WTC11 (cell line): ENCODE results near the gene KRTAP21-2. TPM values are rescaled to one million over a fixed set of nuclear protein-coding genes. Genes with fewer than 3 reads are reported as not detected.

Experiments used
- ATAC-seq: fragments of 200-7000 bp; cut with Tn5 transposase; 2 replicates; pipeline ENCODE4 v1.10.0; 2021; ENCODE audit warnings: mild to moderate bottlenecking, moderate library complexity
- CTCF ChIA-PET: fragments of 300-600 bp; sonication (Branson Sonifier 250); formaldehyde crosslinking; loops from one replicate; lab custom pipeline; 2021; ENCODE audit warnings: antibody characterized with exemption; lab: Charles Lee
- POLR2A ChIA-PET: fragments of 350-600 bp; sonication (Branson Sonifier 250); formaldehyde crosslinking; loops from one replicate; lab custom pipeline; 2021; ENCODE audit warnings: antibody characterized with exemption; lab: Charles Lee
- DNase-seq: peaks from one replicate; pipeline ENCODE4 v3.0.0; 2021; ENCODE audit warnings: low spot score
- H3K27ac Mint-ChIP-seq: 2 replicates; pipeline ENCODE4 v1.8.0; 2021; ENCODE audit warnings: mixed read lengths
- H3K27me3 Mint-ChIP-seq: 2 replicates; pipeline ENCODE4 v1.8.0; 2021; ENCODE audit warnings: low read depth, mild to moderate bottlenecking, moderate library complexity, mixed read lengths
- H3K36me3 Mint-ChIP-seq: 2 replicates; pipeline ENCODE4 v1.8.0; 2021; ENCODE audit warnings: mixed read lengths
- H3K4me1 Mint-ChIP-seq: 2 replicates; pipeline ENCODE4 v1.8.0; 2022; ENCODE audit warnings: mixed read lengths
- H3K4me3 Mint-ChIP-seq: 2 replicates; pipeline ENCODE4 v1.8.0; 2021; ENCODE audit warnings: mild to moderate bottlenecking, moderate library complexity, mixed read lengths
- H3K9me3 Mint-ChIP-seq: 2 replicates; pipeline ENCODE4 v1.8.0; 2021; ENCODE audit warnings: mixed read lengths
- CREB1 ChIP-seq: sonication (generic); formaldehyde crosslinking; IDR thresholded peaks from 2 replicates; pipeline ENCODE4 v1.8.0; 2023; ENCODE audit warnings: mild to moderate bottlenecking, missing genetic modification reagents
- ELF4 ChIP-seq: sonication (generic); formaldehyde crosslinking; IDR thresholded peaks from 2 replicates; pipeline ENCODE4 v1.8.1; 2022; ENCODE audit warnings: low read depth, mild to moderate bottlenecking, moderate library complexity, missing genetic modification reagents
- FOXK1 ChIP-seq: sonication (generic); formaldehyde crosslinking; IDR thresholded peaks from 2 replicates; pipeline ENCODE4 v1.8.0; 2022; ENCODE audit warnings: mild to moderate bottlenecking, moderate library complexity, missing genetic modification reagents
- IRF1 ChIP-seq: sonication (generic); formaldehyde crosslinking; IDR thresholded peaks from 2 replicates; pipeline ENCODE4 v1.8.0; 2023; ENCODE audit warnings: missing genetic modification reagents
- MXD4 ChIP-seq: fragments of 250-450 bp; sonication (Bioruptor Pico); IDR thresholded peaks from 2 replicates; pipeline ENCODE4 v1.8.0; 2021; ENCODE audit warnings: mild to moderate bottlenecking, moderate library complexity, borderline replicate concordance
- NFATC4 ChIP-seq: fragments of 250-450 bp; sonication (Bioruptor Pico); IDR thresholded peaks from 2 replicates; pipeline ENCODE4 v1.9.0; 2021; ENCODE audit warnings: mild to moderate bottlenecking
- NR3C1 ChIP-seq: sonication (generic); formaldehyde crosslinking; conservative IDR thresholded peaks from 2 replicates; pipeline ENCODE4 v1.8.1; 2023; ENCODE audit warnings: low read depth, mild to moderate bottlenecking, missing genetic modification reagents
- RELA ChIP-seq: sonication (generic); formaldehyde crosslinking; IDR thresholded peaks from 2 replicates; pipeline ENCODE4 v1.8.1; 2022; ENCODE audit warnings: missing genetic modification reagents, mild to moderate bottlenecking, borderline replicate concordance
- RORB ChIP-seq: fragments of 250-450 bp; sonication (Bioruptor Pico); IDR thresholded peaks from 2 replicates; pipeline ENCODE4 v1.9.0; 2021; ENCODE audit warnings: mild to moderate bottlenecking
- TP53 ChIP-seq: sonication (generic); formaldehyde crosslinking; IDR thresholded peaks from 2 replicates; pipeline ENCODE4 v1.8.1; 2023; ENCODE audit warnings: mild to moderate bottlenecking, missing genetic modification reagents
- ZNF138 ChIP-seq: sonication (generic); formaldehyde crosslinking; conservative IDR thresholded peaks from 2 replicates; pipeline ENCODE4 v1.8.1; 2022; ENCODE audit warnings: mild to moderate bottlenecking, moderate library complexity, missing genetic modification reagents
- ZNF263 ChIP-seq: sonication (generic); formaldehyde crosslinking; IDR thresholded peaks from 2 replicates; pipeline ENCODE4 v1.8.1; 2022; ENCODE audit warnings: low read depth, mild to moderate bottlenecking, moderate library complexity, missing genetic modification reagents
- ZNF423 ChIP-seq: fragments of 250-450 bp; sonication (Bioruptor Pico); IDR thresholded peaks from 2 replicates; pipeline ENCODE4 v2.1.2; 2022; ENCODE audit warnings: mild to moderate bottlenecking, moderate library complexity
- total RNA-seq: library from RNA; stranded (reverse); gene quantifications from 3 replicates; pipeline ENCODE4 v1.2.3, GENCODE V29; 2021
- TF ChIP-seq, protein P1 (sequence below): sonication (generic); formaldehyde crosslinking; IDR thresholded peaks from 2 replicates; pipeline ENCODE4 v1.8.0; 2022; ENCODE audit warnings: missing genetic modification reagents
- TF ChIP-seq, protein P2 (sequence below): fragments of 250-450 bp; sonication (Bioruptor Pico); IDR thresholded peaks from 2 replicates; pipeline ENCODE4 v1.9.0; 2021; ENCODE audit warnings: moderate library complexity, mild to moderate bottlenecking, inconsistent platforms, borderline replicate concordance
- TF ChIP-seq, protein P3 (sequence below): sonication (generic); formaldehyde crosslinking; IDR thresholded peaks from 2 replicates; pipeline ENCODE4 v1.8.1; 2023; ENCODE audit warnings: mild to moderate bottlenecking, missing genetic modification reagents, borderline replicate concordance
- TF ChIP-seq, protein P4 (sequence below): fragments of 250-450 bp; sonication (Bioruptor Pico); IDR thresholded peaks from 2 replicates; pipeline ENCODE4 v1.9.0; 2021; ENCODE audit warnings: mild to moderate bottlenecking

KRTAP21-2 gene
- total RNA-seq, 1 experiment from 2014 or later: not detected

DNA sequence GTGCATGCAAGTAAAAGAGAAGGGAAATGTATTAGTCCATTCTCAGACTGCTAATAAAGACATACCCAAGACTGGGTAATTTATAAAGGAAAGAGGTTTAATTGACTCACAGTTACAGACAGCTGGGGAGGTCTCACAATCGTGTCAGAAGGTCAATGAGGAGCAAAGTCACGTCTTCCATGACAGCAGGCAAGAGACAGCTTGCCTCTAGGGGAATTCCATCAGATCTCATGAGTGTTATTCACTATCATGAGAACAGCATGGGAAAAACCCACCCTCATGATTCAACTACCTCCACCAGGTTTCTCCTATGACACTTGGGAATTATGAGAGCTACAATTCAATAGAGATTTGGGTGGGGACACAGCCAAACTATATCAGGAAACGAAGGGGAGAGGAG is 36.6 kb downstream of the KRTAP21-2 start:
- CTCF ChIA-PET: no interaction called here
- H3K36me3 Mint-ChIP-seq: no peaks in the 10 kb centered on the region

GRCh38 chr21:30707409-30707808 is 39.6 kb downstream of the KRTAP21-2 start:
- CTCF ChIA-PET: no interaction called here
- peaks cover 5% of the 10 kb centered on the region for H3K9me3 Mint-ChIP-seq
- ATAC-seq (no peak), DNase-seq (no peak)
- no peak overlapping the region for H3K4me3 Mint-ChIP-seq
- POLR2A ChIA-PET: interaction anchor here (0.6 kb wide), 1 partner anchor 149 kb away, joined by 4 read pairs; no protein-coding TSS in a partner anchor
- no peaks in the 10 kb centered on the region for H3K27me3 Mint-ChIP-seq
- H3K4me1 Mint-ChIP-seq: no peaks in the 10 kb centered on the region
- TF ChIP-seq ZNF138 (CRISPR knock-in tag): no peak
- no peak for TF ChIP-seq NFATC4 (CRISPR knock-in tag)
- TF ChIP-seq, protein P1, sequence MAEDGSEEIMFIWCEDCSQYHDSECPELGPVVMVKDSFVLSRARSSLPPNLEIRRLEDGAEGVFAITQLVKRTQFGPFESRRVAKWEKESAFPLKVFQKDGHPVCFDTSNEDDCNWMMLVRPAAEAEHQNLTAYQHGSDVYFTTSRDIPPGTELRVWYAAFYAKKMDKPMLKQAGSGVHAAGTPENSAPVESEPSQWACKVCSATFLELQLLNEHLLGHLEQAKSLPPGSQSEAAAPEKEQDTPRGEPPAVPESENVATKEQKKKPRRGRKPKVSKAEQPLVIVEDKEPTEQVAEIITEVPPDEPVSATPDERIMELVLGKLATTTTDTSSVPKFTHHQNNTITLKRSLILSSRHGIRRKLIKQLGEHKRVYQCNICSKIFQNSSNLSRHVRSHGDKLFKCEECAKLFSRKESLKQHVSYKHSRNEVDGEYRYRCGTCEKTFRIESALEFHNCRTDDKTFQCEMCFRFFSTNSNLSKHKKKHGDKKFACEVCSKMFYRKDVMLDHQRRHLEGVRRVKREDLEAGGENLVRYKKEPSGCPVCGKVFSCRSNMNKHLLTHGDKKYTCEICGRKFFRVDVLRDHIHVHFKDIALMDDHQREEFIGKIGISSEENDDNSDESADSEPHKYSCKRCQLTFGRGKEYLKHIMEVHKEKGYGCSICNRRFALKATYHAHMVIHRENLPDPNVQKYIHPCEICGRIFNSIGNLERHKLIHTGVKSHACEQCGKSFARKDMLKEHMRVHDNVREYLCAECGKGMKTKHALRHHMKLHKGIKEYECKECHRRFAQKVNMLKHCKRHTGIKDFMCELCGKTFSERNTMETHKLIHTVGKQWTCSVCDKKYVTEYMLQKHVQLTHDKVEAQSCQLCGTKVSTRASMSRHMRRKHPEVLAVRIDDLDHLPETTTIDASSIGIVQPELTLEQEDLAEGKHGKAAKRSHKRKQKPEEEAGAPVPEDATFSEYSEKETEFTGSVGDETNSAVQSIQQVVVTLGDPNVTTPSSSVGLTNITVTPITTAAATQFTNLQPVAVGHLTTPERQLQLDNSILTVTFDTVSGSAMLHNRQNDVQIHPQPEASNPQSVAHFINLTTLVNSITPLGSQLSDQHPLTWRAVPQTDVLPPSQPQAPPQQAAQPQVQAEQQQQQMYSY (CRISPR knock-in tag): no peak
- no peak for TF ChIP-seq ZNF423 (CRISPR knock-in tag)
- TF ChIP-seq, protein P2, sequence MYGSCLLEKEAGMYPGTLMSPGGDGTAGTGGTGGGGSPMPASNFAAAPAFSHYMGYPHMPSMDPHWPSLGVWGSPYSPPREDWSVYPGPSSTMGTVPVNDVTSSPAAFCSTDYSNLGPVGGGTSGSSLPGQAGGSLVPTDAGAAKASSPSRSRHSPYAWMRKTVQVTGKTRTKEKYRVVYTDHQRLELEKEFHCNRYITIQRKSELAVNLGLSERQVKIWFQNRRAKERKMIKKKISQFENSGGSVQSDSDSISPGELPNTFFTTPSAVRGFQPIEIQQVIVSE (CRISPR knock-in tag): no peak
- TF ChIP-seq ELF4 (CRISPR knock-in tag): no peak
- no peak for TF ChIP-seq CREB1 (CRISPR knock-in tag)
- TF ChIP-seq, protein P3, sequence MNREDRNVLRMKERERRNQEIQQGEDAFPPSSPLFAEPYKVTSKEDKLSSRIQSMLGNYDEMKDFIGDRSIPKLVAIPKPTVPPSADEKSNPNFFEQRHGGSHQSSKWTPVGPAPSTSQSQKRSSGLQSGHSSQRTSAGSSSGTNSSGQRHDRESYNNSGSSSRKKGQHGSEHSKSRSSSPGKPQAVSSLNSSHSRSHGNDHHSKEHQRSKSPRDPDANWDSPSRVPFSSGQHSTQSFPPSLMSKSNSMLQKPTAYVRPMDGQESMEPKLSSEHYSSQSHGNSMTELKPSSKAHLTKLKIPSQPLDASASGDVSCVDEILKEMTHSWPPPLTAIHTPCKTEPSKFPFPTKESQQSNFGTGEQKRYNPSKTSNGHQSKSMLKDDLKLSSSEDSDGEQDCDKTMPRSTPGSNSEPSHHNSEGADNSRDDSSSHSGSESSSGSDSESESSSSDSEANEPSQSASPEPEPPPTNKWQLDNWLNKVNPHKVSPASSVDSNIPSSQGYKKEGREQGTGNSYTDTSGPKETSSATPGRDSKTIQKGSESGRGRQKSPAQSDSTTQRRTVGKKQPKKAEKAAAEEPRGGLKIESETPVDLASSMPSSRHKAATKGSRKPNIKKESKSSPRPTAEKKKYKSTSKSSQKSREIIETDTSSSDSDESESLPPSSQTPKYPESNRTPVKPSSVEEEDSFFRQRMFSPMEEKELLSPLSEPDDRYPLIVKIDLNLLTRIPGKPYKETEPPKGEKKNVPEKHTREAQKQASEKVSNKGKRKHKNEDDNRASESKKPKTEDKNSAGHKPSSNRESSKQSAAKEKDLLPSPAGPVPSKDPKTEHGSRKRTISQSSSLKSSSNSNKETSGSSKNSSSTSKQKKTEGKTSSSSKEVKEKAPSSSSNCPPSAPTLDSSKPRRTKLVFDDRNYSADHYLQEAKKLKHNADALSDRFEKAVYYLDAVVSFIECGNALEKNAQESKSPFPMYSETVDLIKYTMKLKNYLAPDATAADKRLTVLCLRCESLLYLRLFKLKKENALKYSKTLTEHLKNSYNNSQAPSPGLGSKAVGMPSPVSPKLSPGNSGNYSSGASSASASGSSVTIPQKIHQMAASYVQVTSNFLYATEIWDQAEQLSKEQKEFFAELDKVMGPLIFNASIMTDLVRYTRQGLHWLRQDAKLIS: no peak
- TF ChIP-seq, protein P4, sequence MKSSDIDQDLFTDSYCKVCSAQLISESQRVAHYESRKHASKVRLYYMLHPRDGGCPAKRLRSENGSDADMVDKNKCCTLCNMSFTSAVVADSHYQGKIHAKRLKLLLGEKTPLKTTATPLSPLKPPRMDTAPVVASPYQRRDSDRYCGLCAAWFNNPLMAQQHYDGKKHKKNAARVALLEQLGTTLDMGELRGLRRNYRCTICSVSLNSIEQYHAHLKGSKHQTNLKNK (CRISPR knock-in tag): no peak
- no peak for TF ChIP-seq RELA (CRISPR knock-in tag)
- no peak for TF ChIP-seq TP53 (CRISPR knock-in tag)
- H3K36me3 Mint-ChIP-seq: no peaks in the 10 kb centered on the region
- H3K27ac Mint-ChIP-seq: no peak overlapping the region

More for the DNA sequence above, 36.6 kb downstream of the KRTAP21-2 start:
- peaks cover 5% of the 10 kb centered on the region for H3K9me3 Mint-ChIP-seq
- no peaks in the 10 kb centered on the region for H3K4me1 Mint-ChIP-seq
- H3K27ac Mint-ChIP-seq: no peak overlapping the region
- POLR2A ChIA-PET: no interaction called here
- no peak for DNase-seq
- TF ChIP-seq FOXK1 (CRISPR knock-in tag): no peak
- TF ChIP-seq ZNF263 (CRISPR knock-in tag): no peak
- no peak for TF ChIP-seq IRF1 (CRISPR knock-in tag)
- TF ChIP-seq RORB (CRISPR knock-in tag): no peak
- no peak for TF ChIP-seq NR3C1 (CRISPR knock-in tag)
- no peak for TF ChIP-seq MXD4 (CRISPR knock-in tag)
- no peak overlapping the region for H3K4me3 Mint-ChIP-seq
- ATAC-seq: no peak
- no peaks in the 10 kb centered on the region for H3K27me3 Mint-ChIP-seq

Other genes with a start within 250 kb of the KRTAP21-2 start
- not detected in 3 replicates for gene KRTAP19-5, start 245.1 kb downstream of the KRTAP21-2 start, total RNA-seq
- not detected in 3 replicates for gene KRTAP19-6, start 205.4 kb downstream of the KRTAP21-2 start, total RNA-seq
- gene KRTAP19-7, start 185.9 kb downstream of the KRTAP21-2 start, total RNA-seq: not detected in 3 replicates
- not detected in 3 replicates for gene KRTAP22-2, start 156.9 kb downstream of the KRTAP21-2 start, total RNA-seq
- not detected in 3 replicates for gene KRTAP6-3, start 154.8 kb downstream of the KRTAP21-2 start, total RNA-seq
- not detected in 3 replicates for gene KRTAP6-2, start 148.4 kb downstream of the KRTAP21-2 start, total RNA-seq
- not detected in 3 replicates for gene KRTAP22-1, start 146.2 kb downstream of the KRTAP21-2 start, total RNA-seq
- gene KRTAP6-1, start 133.3 kb downstream of the KRTAP21-2 start, total RNA-seq: not detected in 3 replicates
- gene KRTAP20-1, start 130.8 kb downstream of the KRTAP21-2 start, total RNA-seq: not detected in 3 replicates
- gene KRTAP20-4, start 126.6 kb downstream of the KRTAP21-2 start, total RNA-seq: not detected in 3 replicates
- gene KRTAP20-2, start 112.1 kb downstream of the KRTAP21-2 start, total RNA-seq: not detected in 3 replicates
- gene KRTAP20-3, start 104.4 kb downstream of the KRTAP21-2 start, total RNA-seq: not detected in 3 replicates
- not detected in 3 replicates for gene KRTAP21-3, start 28.5 kb downstream of the KRTAP21-2 start, total RNA-seq
- gene KRTAP21-1, start 8.2 kb upstream of the KRTAP21-2 start, total RNA-seq: not detected in 3 replicates
- gene KRTAP8-1, start 66.0 kb upstream of the KRTAP21-2 start, total RNA-seq: not detected in 3 replicates
- gene KRTAP7-1, start 82.5 kb upstream of the KRTAP21-2 start, total RNA-seq: not detected in 3 replicates
- not detected in 3 replicates for gene KRTAP11-1, start 134.3 kb upstream of the KRTAP21-2 start, total RNA-seq